ENCODE measurements around the gene GATA3.

- no peak for TF ChIP-seq POLR2A (IDR thresholded peaks at IDR 0.05)
- TF ChIP-seq, protein P1, sequence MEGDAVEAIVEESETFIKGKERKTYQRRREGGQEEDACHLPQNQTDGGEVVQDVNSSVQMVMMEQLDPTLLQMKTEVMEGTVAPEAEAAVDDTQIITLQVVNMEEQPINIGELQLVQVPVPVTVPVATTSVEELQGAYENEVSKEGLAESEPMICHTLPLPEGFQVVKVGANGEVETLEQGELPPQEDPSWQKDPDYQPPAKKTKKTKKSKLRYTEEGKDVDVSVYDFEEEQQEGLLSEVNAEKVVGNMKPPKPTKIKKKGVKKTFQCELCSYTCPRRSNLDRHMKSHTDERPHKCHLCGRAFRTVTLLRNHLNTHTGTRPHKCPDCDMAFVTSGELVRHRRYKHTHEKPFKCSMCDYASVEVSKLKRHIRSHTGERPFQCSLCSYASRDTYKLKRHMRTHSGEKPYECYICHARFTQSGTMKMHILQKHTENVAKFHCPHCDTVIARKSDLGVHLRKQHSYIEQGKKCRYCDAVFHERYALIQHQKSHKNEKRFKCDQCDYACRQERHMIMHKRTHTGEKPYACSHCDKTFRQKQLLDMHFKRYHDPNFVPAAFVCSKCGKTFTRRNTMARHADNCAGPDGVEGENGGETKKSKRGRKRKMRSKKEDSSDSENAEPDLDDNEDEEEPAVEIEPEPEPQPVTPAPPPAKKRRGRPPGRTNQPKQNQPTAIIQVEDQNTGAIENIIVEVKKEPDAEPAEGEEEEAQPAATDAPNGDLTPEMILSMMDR (IDR thresholded peaks at IDR 0.05) = no peak
Observed at GRCh38 chr10:8122611-8123369, 68.3 kb downstream of the GATA3 start.

All from lower leg skin (tissue), 3 donors.